WTC11 (cell line): ENCODE results near the gene GUCY2D. TPM values are rescaled to one million over a fixed set of nuclear protein-coding genes. Genes with fewer than 3 reads are reported as not detected.

Source experiments
- ATAC-seq: fragments of 200-7000 bp; cut with Tn5 transposase; 2 replicates; pipeline ENCODE4 v1.10.0; 2021; ENCODE audit warnings: mild to moderate bottlenecking, moderate library complexity
- CTCF ChIA-PET: fragments of 300-600 bp; sonication (Branson Sonifier 250); formaldehyde crosslinking; loops from one replicate; lab custom pipeline; 2021; ENCODE audit warnings: antibody characterized with exemption; lab: Charles Lee
- POLR2A ChIA-PET: fragments of 350-600 bp; sonication (Branson Sonifier 250); formaldehyde crosslinking; loops from one replicate; lab custom pipeline; 2021; ENCODE audit warnings: antibody characterized with exemption; lab: Charles Lee
- DNase-seq: peaks from one replicate; pipeline ENCODE4 v3.0.0; 2021; ENCODE audit warnings: low spot score
- H3K27ac Mint-ChIP-seq: 2 replicates; pipeline ENCODE4 v1.8.0; 2021; ENCODE audit warnings: mixed read lengths
- H3K27me3 Mint-ChIP-seq: 2 replicates; pipeline ENCODE4 v1.8.0; 2021; ENCODE audit warnings: low read depth, mild to moderate bottlenecking, moderate library complexity, mixed read lengths
- H3K36me3 Mint-ChIP-seq: 2 replicates; pipeline ENCODE4 v1.8.0; 2021; ENCODE audit warnings: mixed read lengths
- H3K4me1 Mint-ChIP-seq: 2 replicates; pipeline ENCODE4 v1.8.0; 2022; ENCODE audit warnings: mixed read lengths
- H3K4me3 Mint-ChIP-seq: 2 replicates; pipeline ENCODE4 v1.8.0; 2021; ENCODE audit warnings: mild to moderate bottlenecking, moderate library complexity, mixed read lengths
- H3K9me3 Mint-ChIP-seq: 2 replicates; pipeline ENCODE4 v1.8.0; 2021; ENCODE audit warnings: mixed read lengths
- ESRRA ChIP-seq: sonication (generic); formaldehyde crosslinking; IDR thresholded peaks from 2 replicates; pipeline ENCODE4 v1.8.1; 2022; ENCODE audit warnings: mild to moderate bottlenecking, missing genetic modification reagents, borderline replicate concordance
- GABPB1 ChIP-seq: sonication (generic); formaldehyde crosslinking; IDR thresholded peaks from 2 replicates; pipeline ENCODE4 v1.8.1; 2023; ENCODE audit warnings: mild to moderate bottlenecking, missing genetic modification reagents
- HMGA2 ChIP-seq: fragments of 250-450 bp; sonication (Bioruptor Pico); IDR thresholded peaks from 2 replicates; pipeline ENCODE4 v1.4.0; 2021; ENCODE audit warnings: mild to moderate bottlenecking, moderate library complexity
- NR2C2 ChIP-seq: sonication (generic); formaldehyde crosslinking; IDR thresholded peaks from 2 replicates; pipeline ENCODE4 v1.8.0; 2022; ENCODE audit warnings: mild to moderate bottlenecking, missing genetic modification reagents
- OVOL2 ChIP-seq: fragments of 250-450 bp; sonication (Bioruptor Pico); IDR thresholded peaks from 2 replicates; pipeline ENCODE4 v1.9.0; 2021; ENCODE audit warnings: mild to moderate bottlenecking, borderline replicate concordance
- TCF7 ChIP-seq: sonication (generic); formaldehyde crosslinking; IDR thresholded peaks from 2 replicates; pipeline ENCODE4 v1.8.0; 2022; ENCODE audit warnings: mild to moderate bottlenecking, low read depth, missing genetic modification reagents, moderate library complexity
- total RNA-seq: library from RNA; stranded (reverse); gene quantifications from 3 replicates; pipeline ENCODE4 v1.2.3, GENCODE V29; 2021
- TF ChIP-seq, protein P1 (sequence below): sonication (generic); formaldehyde crosslinking; IDR thresholded peaks from 2 replicates; pipeline ENCODE4 v1.8.0; 2022; ENCODE audit warnings: mild to moderate bottlenecking, missing genetic modification reagents
- TF ChIP-seq, protein P2 (sequence below): fragments of 200-600 bp; IDR thresholded peaks from 2 replicates; pipeline ENCODE4 v1.8.0; 2022; ENCODE audit warnings: antibody characterized with exemption
- TF ChIP-seq, protein P3 (sequence below): sonication (generic); formaldehyde crosslinking; IDR thresholded peaks from 2 replicates; pipeline ENCODE4 v1.8.0; 2023; ENCODE audit warnings: mild to moderate bottlenecking, missing genetic modification reagents
- TF ChIP-seq, protein P4 (sequence below): sonication (generic); formaldehyde crosslinking; IDR thresholded peaks from 2 replicates; pipeline ENCODE4 v1.8.1; 2022; ENCODE audit warnings: low read depth, mild to moderate bottlenecking, moderate library complexity, missing genetic modification reagents, borderline replicate concordance
- TF ChIP-seq, protein P5 (sequence below): sonication (generic); formaldehyde crosslinking; IDR thresholded peaks from 2 replicates; pipeline ENCODE4 v1.8.1; 2023; ENCODE audit warnings: mild to moderate bottlenecking, missing genetic modification reagents
- TF ChIP-seq, protein P6 (sequence below): sonication (generic); formaldehyde crosslinking; IDR thresholded peaks from 2 replicates; pipeline ENCODE4 v1.8.1; 2023; ENCODE audit warnings: mild to moderate bottlenecking, moderate library complexity, missing genetic modification reagents
- TF ChIP-seq, protein P7 (sequence below): sonication (generic); formaldehyde crosslinking; IDR thresholded peaks from 2 replicates; pipeline ENCODE4 v1.8.0; 2022; ENCODE audit warnings: mild to moderate bottlenecking, missing genetic modification reagents
- TF ChIP-seq, protein P8 (sequence below): sonication (generic); formaldehyde crosslinking; IDR thresholded peaks from 2 replicates; pipeline ENCODE4 v1.8.0; 2022; ENCODE audit warnings: missing genetic modification reagents

Gene GUCY2D
- total RNA-seq, 1 experiment from 2014 or later: 0.87 TPM

DNA sequence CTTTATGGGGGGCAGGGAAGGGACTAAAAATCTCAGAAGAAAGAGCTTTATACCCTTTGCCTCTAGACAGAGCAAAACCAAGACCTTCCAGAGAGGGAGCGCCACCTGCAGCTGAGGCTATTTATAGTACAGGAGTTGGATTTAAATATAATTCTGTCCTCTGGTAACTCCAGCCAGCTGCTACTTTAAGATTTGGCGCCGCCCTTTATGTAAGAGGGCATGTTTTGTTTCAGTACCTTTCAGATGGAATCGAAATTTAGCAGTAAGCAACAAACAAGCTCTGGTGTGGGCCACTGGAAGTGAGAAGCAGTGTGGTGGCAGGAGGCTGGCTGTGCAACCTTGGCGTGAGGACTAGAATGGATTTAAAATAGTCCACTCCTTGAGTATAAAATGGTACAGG, 5.2 kb upstream of the GUCY2D start:
- Mint-ChIP-seq H3K27me3 (peaks cover 26% of the 10 kb centered on the region), H3K4me3 (no peak overlapping the region), H3K36me3 (no peaks in the 10 kb centered on the region), H3K9me3 (no peaks in the 10 kb centered on the region), H3K4me1 (peaks cover 9% of the 10 kb centered on the region), H3K27ac (peak overlapping the region; percentile 27; the same call in 1 of the 2 replicates)
- POLR2A ChIA-PET: no interaction called here
- peak; percentile 92 for ATAC-seq
- TF ChIP-seq NR2C2 (CRISPR knock-in tag) (no peak), GABPB1 (CRISPR knock-in tag) (no peak), TCF7 (no peak), HMGA2 (CRISPR knock-in tag) (no peak)
- TF ChIP-seq, protein P1, sequence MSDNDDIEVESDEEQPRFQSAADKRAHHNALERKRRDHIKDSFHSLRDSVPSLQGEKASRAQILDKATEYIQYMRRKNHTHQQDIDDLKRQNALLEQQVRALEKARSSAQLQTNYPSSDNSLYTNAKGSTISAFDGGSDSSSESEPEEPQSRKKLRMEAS: no peak
- TF ChIP-seq, protein P2, sequence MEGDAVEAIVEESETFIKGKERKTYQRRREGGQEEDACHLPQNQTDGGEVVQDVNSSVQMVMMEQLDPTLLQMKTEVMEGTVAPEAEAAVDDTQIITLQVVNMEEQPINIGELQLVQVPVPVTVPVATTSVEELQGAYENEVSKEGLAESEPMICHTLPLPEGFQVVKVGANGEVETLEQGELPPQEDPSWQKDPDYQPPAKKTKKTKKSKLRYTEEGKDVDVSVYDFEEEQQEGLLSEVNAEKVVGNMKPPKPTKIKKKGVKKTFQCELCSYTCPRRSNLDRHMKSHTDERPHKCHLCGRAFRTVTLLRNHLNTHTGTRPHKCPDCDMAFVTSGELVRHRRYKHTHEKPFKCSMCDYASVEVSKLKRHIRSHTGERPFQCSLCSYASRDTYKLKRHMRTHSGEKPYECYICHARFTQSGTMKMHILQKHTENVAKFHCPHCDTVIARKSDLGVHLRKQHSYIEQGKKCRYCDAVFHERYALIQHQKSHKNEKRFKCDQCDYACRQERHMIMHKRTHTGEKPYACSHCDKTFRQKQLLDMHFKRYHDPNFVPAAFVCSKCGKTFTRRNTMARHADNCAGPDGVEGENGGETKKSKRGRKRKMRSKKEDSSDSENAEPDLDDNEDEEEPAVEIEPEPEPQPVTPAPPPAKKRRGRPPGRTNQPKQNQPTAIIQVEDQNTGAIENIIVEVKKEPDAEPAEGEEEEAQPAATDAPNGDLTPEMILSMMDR: 0 out of 2 replicates have a peak, but pooled peaks have one; percentile 19
- TF ChIP-seq, protein P3, sequence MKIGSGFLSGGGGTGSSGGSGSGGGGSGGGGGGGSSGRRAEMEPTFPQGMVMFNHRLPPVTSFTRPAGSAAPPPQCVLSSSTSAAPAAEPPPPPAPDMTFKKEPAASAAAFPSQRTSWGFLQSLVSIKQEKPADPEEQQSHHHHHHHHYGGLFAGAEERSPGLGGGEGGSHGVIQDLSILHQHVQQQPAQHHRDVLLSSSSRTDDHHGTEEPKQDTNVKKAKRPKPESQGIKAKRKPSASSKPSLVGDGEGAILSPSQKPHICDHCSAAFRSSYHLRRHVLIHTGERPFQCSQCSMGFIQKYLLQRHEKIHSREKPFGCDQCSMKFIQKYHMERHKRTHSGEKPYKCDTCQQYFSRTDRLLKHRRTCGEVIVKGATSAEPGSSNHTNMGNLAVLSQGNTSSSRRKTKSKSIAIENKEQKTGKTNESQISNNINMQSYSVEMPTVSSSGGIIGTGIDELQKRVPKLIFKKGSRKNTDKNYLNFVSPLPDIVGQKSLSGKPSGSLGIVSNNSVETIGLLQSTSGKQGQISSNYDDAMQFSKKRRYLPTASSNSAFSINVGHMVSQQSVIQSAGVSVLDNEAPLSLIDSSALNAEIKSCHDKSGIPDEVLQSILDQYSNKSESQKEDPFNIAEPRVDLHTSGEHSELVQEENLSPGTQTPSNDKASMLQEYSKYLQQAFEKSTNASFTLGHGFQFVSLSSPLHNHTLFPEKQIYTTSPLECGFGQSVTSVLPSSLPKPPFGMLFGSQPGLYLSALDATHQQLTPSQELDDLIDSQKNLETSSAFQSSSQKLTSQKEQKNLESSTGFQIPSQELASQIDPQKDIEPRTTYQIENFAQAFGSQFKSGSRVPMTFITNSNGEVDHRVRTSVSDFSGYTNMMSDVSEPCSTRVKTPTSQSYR (CRISPR knock-in tag): no peak
- TF ChIP-seq, protein P4, sequence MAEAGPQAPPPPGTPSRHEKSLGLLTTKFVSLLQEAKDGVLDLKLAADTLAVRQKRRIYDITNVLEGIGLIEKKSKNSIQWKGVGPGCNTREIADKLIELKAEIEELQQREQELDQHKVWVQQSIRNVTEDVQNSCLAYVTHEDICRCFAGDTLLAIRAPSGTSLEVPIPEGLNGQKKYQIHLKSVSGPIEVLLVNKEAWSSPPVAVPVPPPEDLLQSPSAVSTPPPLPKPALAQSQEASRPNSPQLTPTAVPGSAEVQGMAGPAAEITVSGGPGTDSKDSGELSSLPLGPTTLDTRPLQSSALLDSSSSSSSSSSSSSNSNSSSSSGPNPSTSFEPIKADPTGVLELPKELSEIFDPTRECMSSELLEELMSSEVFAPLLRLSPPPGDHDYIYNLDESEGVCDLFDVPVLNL (CRISPR knock-in tag): no peak
- peak; percentile 69 for DNase-seq
- CTCF ChIA-PET: interaction anchor here (0.5 to 1.9 kb wide), 32 partner anchors 8 to 349 kb away, joined by 3 to 18 read pairs (median 4); partner anchors contain the start of genes ALOX15B, CNTROB, KCNAB3 and NAA38

DNA sequence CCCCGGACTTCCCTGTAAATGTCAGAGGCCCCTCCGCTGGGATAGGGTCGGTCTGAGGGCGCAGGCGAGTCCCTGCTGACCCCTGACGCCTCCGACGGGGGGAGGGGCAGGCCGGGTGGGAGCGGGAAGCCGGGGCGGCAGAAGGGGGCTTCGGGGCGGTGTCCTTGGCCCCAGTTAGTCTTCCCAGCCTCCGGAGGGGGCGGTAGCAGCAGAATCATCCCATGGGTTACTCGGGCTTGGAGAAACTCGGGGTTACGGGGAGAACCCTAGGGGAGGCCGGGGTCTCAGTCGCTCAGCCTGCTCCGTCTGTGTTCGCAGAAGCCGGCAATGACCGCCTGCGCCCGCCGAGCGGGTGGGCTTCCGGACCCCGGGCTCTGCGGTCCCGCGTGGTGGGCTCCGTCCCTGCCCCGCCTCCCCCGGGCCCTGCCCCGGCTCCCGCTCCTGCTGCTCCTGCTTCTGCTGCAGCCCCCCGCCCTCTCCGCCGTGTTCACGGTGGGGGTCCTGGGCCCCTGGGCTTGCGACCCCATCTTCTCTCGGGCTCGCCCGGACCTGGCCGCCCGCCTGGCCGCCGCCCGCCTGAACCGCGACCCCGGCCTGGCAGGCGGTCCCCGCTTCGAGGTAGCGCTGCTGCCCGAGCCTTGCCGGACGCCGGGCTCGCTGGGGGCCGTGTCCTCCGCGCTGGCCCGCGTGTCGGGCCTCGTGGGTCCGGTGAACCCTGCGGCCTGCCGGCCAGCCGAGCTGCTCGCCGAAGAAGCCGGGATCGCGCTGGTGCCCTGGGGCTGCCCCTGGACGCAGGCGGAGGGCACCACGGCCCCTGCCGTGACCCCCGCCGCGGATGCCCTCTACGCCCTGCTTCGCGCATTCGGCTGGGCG, 542 bp downstream of the GUCY2D start:
- POLR2A ChIA-PET: no interaction called here
- Mint-ChIP-seq H3K27me3 (peaks cover 66% of the 10 kb centered on the region), H3K27ac (no peak overlapping the region), H3K36me3 (no peaks in the 10 kb centered on the region), H3K4me1 (peaks cover 19% of the 10 kb centered on the region), H3K9me3 (0 out of 2 replicates have a peak, but pooled peaks cover 4% of the 10 kb centered on the region), H3K4me3 (peak overlapping the region; percentile 56)
- TF ChIP-seq, protein P5, sequence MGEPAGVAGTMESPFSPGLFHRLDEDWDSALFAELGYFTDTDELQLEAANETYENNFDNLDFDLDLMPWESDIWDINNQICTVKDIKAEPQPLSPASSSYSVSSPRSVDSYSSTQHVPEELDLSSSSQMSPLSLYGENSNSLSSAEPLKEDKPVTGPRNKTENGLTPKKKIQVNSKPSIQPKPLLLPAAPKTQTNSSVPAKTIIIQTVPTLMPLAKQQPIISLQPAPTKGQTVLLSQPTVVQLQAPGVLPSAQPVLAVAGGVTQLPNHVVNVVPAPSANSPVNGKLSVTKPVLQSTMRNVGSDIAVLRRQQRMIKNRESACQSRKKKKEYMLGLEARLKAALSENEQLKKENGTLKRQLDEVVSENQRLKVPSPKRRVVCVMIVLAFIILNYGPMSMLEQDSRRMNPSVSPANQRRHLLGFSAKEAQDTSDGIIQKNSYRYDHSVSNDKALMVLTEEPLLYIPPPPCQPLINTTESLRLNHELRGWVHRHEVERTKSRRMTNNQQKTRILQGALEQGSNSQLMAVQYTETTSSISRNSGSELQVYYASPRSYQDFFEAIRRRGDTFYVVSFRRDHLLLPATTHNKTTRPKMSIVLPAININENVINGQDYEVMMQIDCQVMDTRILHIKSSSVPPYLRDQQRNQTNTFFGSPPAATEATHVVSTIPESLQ (CRISPR knock-in tag): no peak
- TF ChIP-seq OVOL2 (CRISPR knock-in tag) (no peak), ESRRA (no peak)
- TF ChIP-seq, protein P6, sequence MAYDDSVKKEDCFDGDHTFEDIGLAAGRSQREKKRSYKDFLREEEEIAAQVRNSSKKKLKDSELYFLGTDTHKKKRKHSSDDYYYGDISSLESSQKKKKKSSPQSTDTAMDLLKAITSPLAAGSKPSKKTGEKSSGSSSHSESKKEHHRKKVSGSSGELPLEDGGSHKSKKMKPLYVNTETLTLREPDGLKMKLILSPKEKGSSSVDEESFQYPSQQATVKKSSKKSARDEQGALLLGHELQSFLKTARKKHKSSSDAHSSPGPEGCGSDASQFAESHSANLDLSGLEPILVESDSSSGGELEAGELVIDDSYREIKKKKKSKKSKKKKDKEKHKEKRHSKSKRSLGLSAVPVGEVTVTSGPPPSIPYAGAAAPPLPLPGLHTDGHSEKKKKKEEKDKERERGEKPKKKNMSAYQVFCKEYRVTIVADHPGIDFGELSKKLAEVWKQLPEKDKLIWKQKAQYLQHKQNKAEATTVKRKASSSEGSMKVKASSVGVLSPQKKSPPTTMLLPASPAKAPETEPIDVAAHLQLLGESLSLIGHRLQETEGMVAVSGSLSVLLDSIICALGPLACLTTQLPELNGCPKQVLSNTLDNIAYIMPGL (CRISPR knock-in tag): peak; percentile 80; the same call in 1 of the 2 replicates
- TF ChIP-seq, protein P7, sequence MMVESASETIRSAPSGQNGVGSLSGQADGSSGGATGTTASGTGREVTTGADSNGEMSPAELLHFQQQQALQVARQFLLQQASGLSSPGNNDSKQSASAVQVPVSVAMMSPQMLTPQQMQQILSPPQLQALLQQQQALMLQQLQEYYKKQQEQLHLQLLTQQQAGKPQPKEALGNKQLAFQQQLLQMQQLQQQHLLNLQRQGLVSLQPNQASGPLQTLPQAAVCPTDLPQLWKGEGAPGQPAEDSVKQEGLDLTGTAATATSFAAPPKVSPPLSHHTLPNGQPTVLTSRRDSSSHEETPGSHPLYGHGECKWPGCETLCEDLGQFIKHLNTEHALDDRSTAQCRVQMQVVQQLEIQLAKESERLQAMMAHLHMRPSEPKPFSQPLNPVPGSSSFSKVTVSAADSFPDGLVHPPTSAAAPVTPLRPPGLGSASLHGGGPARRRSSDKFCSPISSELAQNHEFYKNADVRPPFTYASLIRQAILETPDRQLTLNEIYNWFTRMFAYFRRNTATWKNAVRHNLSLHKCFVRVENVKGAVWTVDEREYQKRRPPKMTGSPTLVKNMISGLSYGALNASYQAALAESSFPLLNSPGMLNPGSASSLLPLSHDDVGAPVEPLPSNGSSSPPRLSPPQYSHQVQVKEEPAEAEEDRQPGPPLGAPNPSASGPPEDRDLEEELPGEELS (CRISPR knock-in tag): 0 out of 2 replicates have a peak, but pooled peaks have one; percentile 17
- TF ChIP-seq, protein P8, sequence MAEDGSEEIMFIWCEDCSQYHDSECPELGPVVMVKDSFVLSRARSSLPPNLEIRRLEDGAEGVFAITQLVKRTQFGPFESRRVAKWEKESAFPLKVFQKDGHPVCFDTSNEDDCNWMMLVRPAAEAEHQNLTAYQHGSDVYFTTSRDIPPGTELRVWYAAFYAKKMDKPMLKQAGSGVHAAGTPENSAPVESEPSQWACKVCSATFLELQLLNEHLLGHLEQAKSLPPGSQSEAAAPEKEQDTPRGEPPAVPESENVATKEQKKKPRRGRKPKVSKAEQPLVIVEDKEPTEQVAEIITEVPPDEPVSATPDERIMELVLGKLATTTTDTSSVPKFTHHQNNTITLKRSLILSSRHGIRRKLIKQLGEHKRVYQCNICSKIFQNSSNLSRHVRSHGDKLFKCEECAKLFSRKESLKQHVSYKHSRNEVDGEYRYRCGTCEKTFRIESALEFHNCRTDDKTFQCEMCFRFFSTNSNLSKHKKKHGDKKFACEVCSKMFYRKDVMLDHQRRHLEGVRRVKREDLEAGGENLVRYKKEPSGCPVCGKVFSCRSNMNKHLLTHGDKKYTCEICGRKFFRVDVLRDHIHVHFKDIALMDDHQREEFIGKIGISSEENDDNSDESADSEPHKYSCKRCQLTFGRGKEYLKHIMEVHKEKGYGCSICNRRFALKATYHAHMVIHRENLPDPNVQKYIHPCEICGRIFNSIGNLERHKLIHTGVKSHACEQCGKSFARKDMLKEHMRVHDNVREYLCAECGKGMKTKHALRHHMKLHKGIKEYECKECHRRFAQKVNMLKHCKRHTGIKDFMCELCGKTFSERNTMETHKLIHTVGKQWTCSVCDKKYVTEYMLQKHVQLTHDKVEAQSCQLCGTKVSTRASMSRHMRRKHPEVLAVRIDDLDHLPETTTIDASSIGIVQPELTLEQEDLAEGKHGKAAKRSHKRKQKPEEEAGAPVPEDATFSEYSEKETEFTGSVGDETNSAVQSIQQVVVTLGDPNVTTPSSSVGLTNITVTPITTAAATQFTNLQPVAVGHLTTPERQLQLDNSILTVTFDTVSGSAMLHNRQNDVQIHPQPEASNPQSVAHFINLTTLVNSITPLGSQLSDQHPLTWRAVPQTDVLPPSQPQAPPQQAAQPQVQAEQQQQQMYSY: no peak
- peak; percentile 41 for DNase-seq
- peak; percentile 36 for ATAC-seq
- CTCF ChIA-PET: interaction anchor here (1.0 to 2.3 kb wide), 10 partner anchors 13 to 259 kb away, joined by 3 to 18 read pairs (median 4); no protein-coding TSS in a partner anchor
